ENCODE data around the gene CD38.
"Not testable (repeated sequence)": the region's sequence is repeated elsewhere in the genome, so short reads cannot be mapped to it uniquely, and the experiment has no call there.

Gene CD38

DNA sequence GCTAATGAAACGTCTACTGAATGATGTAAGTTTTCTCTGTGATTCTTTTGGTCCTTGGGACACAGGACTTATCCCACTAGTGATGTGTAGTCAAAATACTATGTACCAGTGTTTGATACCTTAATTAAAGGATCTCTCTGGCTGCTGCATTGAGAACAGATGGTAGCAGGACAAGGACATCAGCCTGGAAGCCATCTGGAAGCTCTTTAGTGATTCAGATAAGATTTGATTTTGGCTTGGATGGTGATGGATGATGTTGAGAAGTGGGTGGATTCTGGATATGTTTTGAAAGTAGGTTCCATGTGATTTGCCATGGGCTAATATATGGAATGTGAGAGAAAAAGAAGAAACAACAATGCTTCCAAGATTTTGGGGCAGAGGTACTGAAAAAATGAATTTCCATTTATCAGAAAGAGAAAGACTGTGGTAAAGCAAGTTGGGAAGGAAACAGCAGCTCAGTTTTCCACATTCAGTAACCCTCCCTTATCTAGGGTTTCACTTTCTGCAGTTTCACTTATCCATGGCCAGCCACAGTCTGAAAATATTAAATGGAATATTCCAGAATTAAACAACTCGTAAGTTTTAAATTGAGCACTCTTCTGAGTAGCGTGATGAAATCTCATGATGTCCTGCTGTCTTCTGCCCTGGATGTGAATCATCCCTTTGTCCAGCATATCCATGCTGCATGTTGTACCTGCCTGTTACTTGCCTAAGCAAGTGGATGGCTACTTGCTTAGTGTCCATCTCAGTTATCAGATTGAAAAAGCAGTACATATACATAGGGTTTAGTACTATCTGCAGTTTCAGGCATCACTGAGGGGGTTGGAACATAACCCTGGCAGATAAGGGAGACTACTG lies 15.6 kb downstream of the CD38 start:
- Histone ChIP-seq H3K36me3 (ENCODE audit: control insufficient read depth in 5 of 5, insufficient read depth in 5 of 5, low read length in 5 of 5) (no peaks in the 10 kb centered on the region), H3K9me3 (ENCODE audit: control insufficient read depth in 5 of 5, low read length in 5 of 5) (no peaks in the 10 kb centered on the region), H3K9ac (ENCODE audit: low read length in 5 of 5) (no peak overlapping the region), H3K4me3 (ENCODE audit: low read depth in 1 of 5, low read length in 5 of 5) (no peak overlapping the region), H3K27ac (ENCODE audit: low read depth, low read length) (no peak overlapping the region), H3K4me1 (ENCODE audit: control insufficient read depth in 5 of 5, insufficient read depth in 5 of 5, low read length in 5 of 5) (peaks cover 0 to 5% (median 0%) of the 10 kb centered on the region in 5 donors), H3K27me3 (ENCODE audit: control insufficient read depth in 5 of 5, insufficient read depth in 4 of 5, low read length in 5 of 5) (no peaks in the 10 kb centered on the region)

DNA sequence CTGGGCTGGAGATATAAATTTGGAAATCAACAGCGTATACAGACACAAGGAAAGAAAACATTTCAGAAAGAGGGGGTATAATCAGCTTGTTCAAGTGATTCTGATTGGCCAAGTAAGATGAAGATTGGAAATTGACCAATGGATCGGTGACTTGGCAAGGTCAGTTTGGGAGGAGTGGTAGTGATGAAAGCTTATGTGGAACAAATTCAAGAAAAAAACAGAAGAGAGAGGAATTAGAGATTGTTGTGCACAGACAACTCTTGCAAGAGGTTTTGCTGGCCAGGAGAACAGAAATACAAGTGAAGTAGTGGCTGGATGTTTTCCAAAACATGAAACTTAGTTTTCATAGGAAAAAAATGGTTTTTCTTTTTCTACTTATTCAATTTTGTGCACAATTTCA lies 16.3 kb downstream of the CD38 start:
- H3K4me3 ChIP-seq (ENCODE audit: low read depth in 1 of 5, low read length in 5 of 5), result no peak overlapping the region
- no peaks in the 10 kb centered on the region for H3K27me3 ChIP-seq (ENCODE audit: control insufficient read depth in 5 of 5, insufficient read depth in 4 of 5, low read length in 5 of 5)
- no peaks in the 10 kb centered on the region for H3K36me3 ChIP-seq (ENCODE audit: control insufficient read depth in 5 of 5, insufficient read depth in 5 of 5, low read length in 5 of 5)
- no peak overlapping the region for H3K9ac ChIP-seq (ENCODE audit: low read length in 5 of 5)
- H3K27ac ChIP-seq (ENCODE audit: low read depth, low read length), result no peak overlapping the region
- H3K4me1 ChIP-seq (ENCODE audit: control insufficient read depth in 5 of 5, insufficient read depth in 5 of 5, low read length in 5 of 5), result peaks cover 0 to 11% (median 0%) of the 10 kb centered on the region in 5 donors
- H3K9me3 ChIP-seq (ENCODE audit: control insufficient read depth in 5 of 5, low read length in 5 of 5), result no peaks in the 10 kb centered on the region

DNA sequence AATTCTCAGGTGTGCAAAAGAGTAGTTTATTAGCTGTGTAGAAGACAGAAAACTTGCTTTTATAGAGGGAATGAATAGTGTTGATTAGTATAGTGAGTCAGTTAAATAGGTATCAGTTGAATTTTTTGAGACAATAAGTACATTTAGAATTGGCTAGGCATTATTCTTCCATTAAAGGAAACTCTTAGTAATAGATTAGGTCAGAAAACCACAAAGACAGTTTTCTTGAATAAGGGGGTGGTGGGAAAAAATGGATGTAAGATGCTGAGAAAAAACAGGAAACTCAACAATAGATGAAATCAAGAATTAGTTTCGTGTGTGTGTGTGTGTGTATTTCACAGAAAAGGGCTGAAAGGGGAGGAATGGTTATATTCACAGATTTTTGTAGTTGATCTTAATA lies 16.8 kb downstream of the CD38 start:
- H3K4me3 ChIP-seq (ENCODE audit: low read depth in 1 of 5, low read length in 5 of 5), result no peak overlapping the region
- peaks cover 0 to 15% (median 0%) of the 10 kb centered on the region in 5 donors for H3K4me1 ChIP-seq (ENCODE audit: control insufficient read depth in 5 of 5, insufficient read depth in 5 of 5, low read length in 5 of 5)
- no peaks in the 10 kb centered on the region for H3K27me3 ChIP-seq (ENCODE audit: control insufficient read depth in 5 of 5, insufficient read depth in 4 of 5, low read length in 5 of 5)
- H3K27ac ChIP-seq (ENCODE audit: low read depth, low read length), result no peak overlapping the region
- H3K9me3 ChIP-seq (ENCODE audit: control insufficient read depth in 5 of 5, low read length in 5 of 5), result no peaks in the 10 kb centered on the region
- H3K9ac ChIP-seq (ENCODE audit: low read length in 5 of 5), result no peak overlapping the region
- H3K36me3 ChIP-seq (ENCODE audit: control insufficient read depth in 5 of 5, insufficient read depth in 5 of 5, low read length in 5 of 5), result no peaks in the 10 kb centered on the region

DNA sequence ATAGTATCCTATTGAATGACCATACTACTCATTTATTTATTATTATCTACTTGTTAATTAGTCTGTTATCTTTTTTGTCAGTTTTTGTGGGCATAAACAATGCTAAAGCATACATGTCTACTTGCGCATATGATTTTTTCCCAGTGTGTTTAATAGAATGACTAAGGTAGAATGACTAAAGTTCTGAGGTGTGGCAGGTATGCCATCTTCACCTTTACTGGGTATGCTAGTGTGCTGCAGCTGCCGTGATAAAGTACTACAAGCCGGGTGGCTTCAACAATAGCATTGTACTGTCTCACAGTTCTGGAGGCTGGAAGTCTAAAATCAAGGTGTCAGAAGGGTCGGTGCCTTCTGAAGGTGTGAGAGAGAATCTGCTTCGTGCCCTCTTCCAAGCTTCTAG lies 19.2 kb downstream of the CD38 start:
- Histone ChIP-seq H3K9me3 (ENCODE audit: control insufficient read depth in 5 of 5, low read length in 5 of 5) (no peaks in the 10 kb centered on the region), H3K4me3 (ENCODE audit: low read depth in 1 of 5, low read length in 5 of 5) (no peak overlapping the region), H3K27me3 (ENCODE audit: control insufficient read depth in 5 of 5, insufficient read depth in 4 of 5, low read length in 5 of 5) (no peaks in the 10 kb centered on the region), H3K36me3 (ENCODE audit: control insufficient read depth in 5 of 5, insufficient read depth in 5 of 5, low read length in 5 of 5) (no peaks in the 10 kb centered on the region), H3K9ac (ENCODE audit: low read length in 5 of 5) (no peak overlapping the region), H3K4me1 (ENCODE audit: control insufficient read depth in 5 of 5, insufficient read depth in 5 of 5, low read length in 5 of 5) (peaks cover 0 to 16% (median 0%) of the 10 kb centered on the region in 5 donors), H3K27ac (ENCODE audit: low read depth, low read length) (no peak overlapping the region)

DNA sequence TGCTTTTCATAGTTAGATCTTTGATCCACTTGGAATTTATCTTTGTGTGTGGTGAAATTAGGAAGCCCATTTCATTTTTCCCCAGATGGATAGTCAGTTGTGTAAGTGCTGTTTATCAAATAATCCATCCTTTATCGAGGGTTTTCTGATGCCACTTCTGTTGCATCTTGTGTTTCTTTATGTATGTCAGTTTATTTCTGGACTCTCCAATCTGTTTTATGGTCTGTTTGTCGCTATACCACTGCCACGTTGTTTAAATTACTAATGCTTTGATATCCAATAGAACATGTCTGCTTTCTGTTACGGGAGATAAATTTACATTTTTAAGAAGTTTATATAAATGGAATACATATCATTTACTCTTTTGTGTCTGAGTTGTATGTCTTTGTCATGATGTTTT lies 21.0 kb downstream of the CD38 start:
- Histone ChIP-seq H3K4me1 (ENCODE audit: control insufficient read depth in 5 of 5, insufficient read depth in 5 of 5, low read length in 5 of 5) (peaks cover 0 to 14% (median 0%) of the 10 kb centered on the region in 5 donors), H3K9ac (ENCODE audit: low read length in 5 of 5) (peak overlapping the region in 1 of 5 donors; percentile 18), H3K9me3 (ENCODE audit: control insufficient read depth in 5 of 5, low read length in 5 of 5) (no peaks in the 10 kb centered on the region), H3K36me3 (ENCODE audit: control insufficient read depth in 5 of 5, insufficient read depth in 5 of 5, low read length in 5 of 5) (no peaks in the 10 kb centered on the region), H3K4me3 (ENCODE audit: low read depth in 1 of 5, low read length in 5 of 5) (no peak overlapping the region), H3K27ac (ENCODE audit: low read depth, low read length) (no peak overlapping the region), H3K27me3 (ENCODE audit: control insufficient read depth in 5 of 5, insufficient read depth in 4 of 5, low read length in 5 of 5) (no peaks in the 10 kb centered on the region)

DNA sequence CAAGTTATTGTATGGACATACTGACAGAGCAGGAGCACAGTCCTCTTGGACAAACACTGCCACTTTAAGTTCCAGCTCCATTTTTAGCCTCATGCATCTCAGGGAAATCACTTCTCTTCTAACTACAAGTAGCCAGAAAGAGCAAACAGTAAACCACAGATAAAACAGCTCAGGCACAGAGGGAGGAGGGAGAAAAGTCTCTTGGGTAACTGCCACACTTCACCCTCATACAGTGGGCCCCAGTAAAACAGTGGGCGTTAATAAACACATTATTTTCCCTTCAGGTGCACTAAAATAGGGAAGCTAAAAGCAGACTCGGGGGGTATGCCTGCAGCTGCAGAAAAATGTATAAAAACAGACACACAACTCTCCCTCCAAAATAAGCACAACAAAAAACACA lies 21.6 kb downstream of the CD38 start:
- Histone ChIP-seq H3K27me3 (ENCODE audit: control insufficient read depth in 5 of 5, insufficient read depth in 4 of 5, low read length in 5 of 5) (no peaks in the 10 kb centered on the region), H3K9me3 (ENCODE audit: control insufficient read depth in 5 of 5, low read length in 5 of 5) (no peaks in the 10 kb centered on the region), H3K36me3 (ENCODE audit: control insufficient read depth in 5 of 5, insufficient read depth in 5 of 5, low read length in 5 of 5) (no peaks in the 10 kb centered on the region), H3K9ac (ENCODE audit: low read length in 5 of 5) (no peak overlapping the region), H3K4me3 (ENCODE audit: low read depth in 1 of 5, low read length in 5 of 5) (no peak overlapping the region), H3K4me1 (ENCODE audit: control insufficient read depth in 5 of 5, insufficient read depth in 5 of 5, low read length in 5 of 5) (peaks cover 0 to 12% (median 0%) of the 10 kb centered on the region in 5 donors), H3K27ac (ENCODE audit: low read depth, low read length) (no peak overlapping the region)

DNA sequence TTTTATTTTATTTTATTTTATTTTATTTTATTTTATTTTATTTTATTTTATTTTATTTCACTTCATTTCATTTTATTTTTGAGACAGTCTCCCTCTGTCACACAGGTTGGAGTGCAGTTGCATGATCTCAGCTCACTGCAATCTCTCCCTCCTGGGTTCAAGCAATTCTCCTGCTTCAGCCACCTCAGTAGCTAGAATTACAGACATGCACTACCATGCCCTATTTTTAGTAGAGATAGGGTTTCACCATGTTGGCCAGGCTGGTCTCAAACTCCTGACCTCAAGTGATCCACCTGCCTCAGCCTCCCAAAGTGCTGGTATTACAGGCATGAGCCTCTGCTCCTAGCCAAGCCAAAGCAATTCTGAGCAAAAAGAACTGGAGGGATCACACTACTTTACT lies 24.4 kb downstream of the CD38 start:
- H3K27ac ChIP-seq (ENCODE audit: low read depth, low read length); H3K36me3 ChIP-seq (ENCODE audit: control insufficient read depth in 5 of 5, insufficient read depth in 5 of 5, low read length in 5 of 5); H3K27me3 ChIP-seq (ENCODE audit: control insufficient read depth in 5 of 5, insufficient read depth in 4 of 5, low read length in 5 of 5); H3K4me3 ChIP-seq (ENCODE audit: low read depth in 1 of 5, low read length in 5 of 5); H3K9me3 ChIP-seq (ENCODE audit: control insufficient read depth in 5 of 5, low read length in 5 of 5); H3K9ac ChIP-seq (ENCODE audit: low read length in 5 of 5): not testable (repeated sequence)
- H3K4me1 ChIP-seq (ENCODE audit: control insufficient read depth in 5 of 5, insufficient read depth in 5 of 5, low read length in 5 of 5), result peaks cover 0 to 20% (median 4%) of the 10 kb centered on the region in 5 donors

DNA sequence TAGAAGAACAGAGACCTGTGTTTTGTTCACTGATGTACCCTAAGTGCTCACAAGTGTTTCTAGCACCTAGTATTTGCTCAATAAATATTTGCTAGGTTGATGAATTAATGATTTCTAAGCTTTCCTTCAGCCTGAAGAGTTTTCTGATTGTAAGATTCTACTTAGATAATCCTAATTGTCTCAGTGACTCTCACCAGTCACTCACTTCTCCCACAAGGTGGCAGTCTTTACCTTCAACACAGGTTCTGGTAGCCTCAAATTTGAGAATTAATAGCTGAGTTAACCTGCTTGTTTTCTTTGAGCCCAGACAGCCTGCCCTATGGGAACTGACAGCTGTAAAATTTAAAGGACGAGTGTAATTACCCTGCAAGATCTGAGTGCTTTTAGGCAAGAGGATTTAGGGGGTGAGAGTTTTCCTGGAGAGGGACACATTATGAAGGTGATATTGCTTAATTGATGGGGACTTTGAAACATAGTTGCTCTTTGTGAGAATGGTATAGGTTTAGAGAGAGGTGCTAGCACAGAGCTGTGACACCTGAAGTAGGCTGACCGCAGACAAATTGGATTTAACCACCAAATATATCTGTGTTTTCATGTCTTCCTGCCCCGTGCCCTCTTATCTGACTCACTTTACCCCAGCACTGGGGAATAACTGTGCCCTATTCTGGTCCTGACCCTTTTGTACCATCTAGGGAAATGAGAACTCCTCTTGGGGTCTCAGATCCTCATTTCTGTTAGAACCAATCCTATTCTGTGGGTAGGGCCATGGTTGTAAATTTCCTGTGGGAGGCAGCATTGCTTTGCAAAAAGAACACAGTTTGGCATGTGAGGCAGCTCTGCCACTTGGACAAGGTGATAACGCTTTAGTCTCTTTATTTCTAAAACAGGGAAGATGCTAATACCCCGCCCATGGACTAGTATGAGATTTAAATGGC lies 27.7 kb downstream of the CD38 start:
- Histone ChIP-seq H3K27me3 (ENCODE audit: control insufficient read depth in 5 of 5, insufficient read depth in 4 of 5, low read length in 5 of 5) (no peaks in the 10 kb centered on the region), H3K9ac (ENCODE audit: low read length in 5 of 5) (no peak overlapping the region), H3K4me3 (ENCODE audit: low read depth in 1 of 5, low read length in 5 of 5) (no peak overlapping the region), H3K9me3 (ENCODE audit: control insufficient read depth in 5 of 5, low read length in 5 of 5) (no peaks in the 10 kb centered on the region), H3K36me3 (ENCODE audit: control insufficient read depth in 5 of 5, insufficient read depth in 5 of 5, low read length in 5 of 5) (no peaks in the 10 kb centered on the region), H3K27ac (ENCODE audit: low read depth, low read length) (no peak overlapping the region), H3K4me1 (ENCODE audit: control insufficient read depth in 5 of 5, insufficient read depth in 5 of 5, low read length in 5 of 5) (peaks cover 0 to 16% (median 9%) of the 10 kb centered on the region in 5 donors)

DNA sequence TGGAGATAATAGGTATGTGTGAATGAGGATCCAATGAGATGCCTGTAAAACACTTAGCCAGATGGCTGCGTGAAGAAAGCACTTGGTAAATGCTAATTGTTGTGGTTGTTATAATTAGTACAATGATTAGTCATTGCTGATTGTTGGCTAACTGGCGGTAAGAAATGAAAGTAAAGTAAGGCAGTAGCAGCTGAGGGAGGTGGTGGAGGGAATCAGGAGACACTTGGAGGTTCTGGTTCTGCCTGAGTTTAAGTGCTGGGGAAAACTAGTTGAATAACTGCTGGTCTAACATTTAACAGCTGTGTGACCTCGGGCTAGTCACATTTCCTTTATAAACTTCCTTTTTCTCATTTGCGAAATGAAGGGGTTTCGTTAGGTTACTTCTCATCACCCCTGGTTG lies 30.9 kb downstream of the CD38 start:
- H3K4me1 ChIP-seq (ENCODE audit: control insufficient read depth in 5 of 5, insufficient read depth in 5 of 5, low read length in 5 of 5), result peaks cover 0 to 16% (median 9%) of the 10 kb centered on the region in 5 donors
- H3K9ac ChIP-seq (ENCODE audit: low read length in 5 of 5), result peak overlapping the region in 2 of 5 donors; percentile 46
- H3K4me3 ChIP-seq (ENCODE audit: low read depth in 1 of 5, low read length in 5 of 5), result peak overlapping the region in 4 of 5 donors; percentile 38 to 57 (median 52)
- no peaks in the 10 kb centered on the region for H3K36me3 ChIP-seq (ENCODE audit: control insufficient read depth in 5 of 5, insufficient read depth in 5 of 5, low read length in 5 of 5)
- no peaks in the 10 kb centered on the region for H3K9me3 ChIP-seq (ENCODE audit: control insufficient read depth in 5 of 5, low read length in 5 of 5)
- H3K27me3 ChIP-seq (ENCODE audit: control insufficient read depth in 5 of 5, insufficient read depth in 4 of 5, low read length in 5 of 5), result no peaks in the 10 kb centered on the region
- H3K27ac ChIP-seq (ENCODE audit: low read depth, low read length), result no peak overlapping the region

DNA sequence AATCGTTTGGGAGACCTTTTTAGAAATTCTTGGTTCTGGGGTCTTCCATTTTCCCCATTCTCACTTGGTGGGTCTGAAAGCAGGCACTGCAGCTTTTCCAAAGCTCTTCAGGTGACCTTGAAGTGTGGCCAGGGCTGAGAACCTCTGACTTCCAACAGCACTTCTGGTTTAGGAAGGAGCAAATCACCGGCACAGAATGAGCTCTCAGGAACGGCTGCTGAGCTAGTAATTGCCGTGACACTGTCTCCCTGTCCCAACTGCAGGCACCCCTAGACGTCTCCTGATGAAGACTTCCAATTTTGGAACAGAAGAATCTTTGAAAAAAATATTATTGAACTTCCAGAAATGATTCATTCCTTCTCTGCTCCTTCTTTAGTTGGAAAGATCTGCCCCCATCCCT lies 31.3 kb downstream of the CD38 start:
- Histone ChIP-seq H3K36me3 (ENCODE audit: control insufficient read depth in 5 of 5, insufficient read depth in 5 of 5, low read length in 5 of 5) (no peaks in the 10 kb centered on the region), H3K9me3 (ENCODE audit: control insufficient read depth in 5 of 5, low read length in 5 of 5) (no peaks in the 10 kb centered on the region), H3K4me1 (ENCODE audit: control insufficient read depth in 5 of 5, insufficient read depth in 5 of 5, low read length in 5 of 5) (peaks cover 0 to 16% (median 9%) of the 10 kb centered on the region in 5 donors), H3K4me3 (ENCODE audit: low read depth in 1 of 5, low read length in 5 of 5) (peak overlapping the region in 3 of 5 donors; percentile 48 to 57 (median 57)), H3K9ac (ENCODE audit: low read length in 5 of 5) (peak overlapping the region in 2 of 5 donors; percentile 46), H3K27ac (ENCODE audit: low read depth, low read length) (no peak overlapping the region), H3K27me3 (ENCODE audit: control insufficient read depth in 5 of 5, insufficient read depth in 4 of 5, low read length in 5 of 5) (no peaks in the 10 kb centered on the region)

Measured in subcutaneous abdominal adipose tissue (tissue), 5 donors.